ENCODE measurements around the gene SHROOM3.
A peak's percentile ranks its signal among the peaks of the same experiment; 100 is the strongest.
"Not testable (repeated sequence)": the region's sequence is repeated elsewhere in the genome, so short reads cannot be mapped to it uniquely, and the experiment has no call there.

SHROOM3 gene

DNA sequence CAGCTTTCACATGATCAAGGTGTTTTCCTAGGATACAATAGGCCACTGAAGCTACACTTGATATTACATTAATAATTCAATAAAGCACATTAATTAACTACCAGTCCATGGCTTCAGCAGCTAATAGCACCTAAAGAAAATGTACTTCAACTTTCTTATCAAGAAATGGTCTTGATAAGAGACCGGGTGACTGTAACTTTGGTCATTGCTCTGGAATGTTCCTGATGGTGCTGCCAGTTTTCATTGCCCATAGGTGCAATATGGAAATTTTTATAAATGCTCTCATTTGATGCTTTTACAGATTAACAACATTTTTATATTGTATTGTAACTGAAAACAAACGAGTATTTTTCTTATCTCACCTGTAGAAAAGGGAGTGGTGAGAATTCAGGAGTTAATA is 165.4 kb downstream of the SHROOM3 start:
- no peak for DNase-seq

DNA sequence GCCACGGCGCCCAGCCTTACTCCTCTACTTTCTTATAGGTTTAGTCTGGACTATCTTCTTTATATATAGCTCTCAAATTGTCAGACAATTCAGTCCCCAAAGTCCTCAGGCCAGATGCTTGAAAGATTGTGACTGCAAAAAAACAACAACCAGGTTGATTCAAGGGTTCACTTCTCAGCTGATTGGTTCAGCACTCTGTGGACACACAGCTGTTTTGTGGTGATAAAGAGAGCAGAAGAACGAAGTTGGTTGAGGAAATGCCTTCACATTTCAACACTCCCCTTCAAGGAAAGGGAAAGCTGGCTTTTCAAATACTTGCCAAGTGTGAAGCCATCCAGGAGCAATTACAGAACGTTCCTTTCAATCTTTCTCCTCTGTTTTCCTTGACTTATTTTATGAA is 166.8 kb downstream of the SHROOM3 start:
- no peak for DNase-seq

DNA sequence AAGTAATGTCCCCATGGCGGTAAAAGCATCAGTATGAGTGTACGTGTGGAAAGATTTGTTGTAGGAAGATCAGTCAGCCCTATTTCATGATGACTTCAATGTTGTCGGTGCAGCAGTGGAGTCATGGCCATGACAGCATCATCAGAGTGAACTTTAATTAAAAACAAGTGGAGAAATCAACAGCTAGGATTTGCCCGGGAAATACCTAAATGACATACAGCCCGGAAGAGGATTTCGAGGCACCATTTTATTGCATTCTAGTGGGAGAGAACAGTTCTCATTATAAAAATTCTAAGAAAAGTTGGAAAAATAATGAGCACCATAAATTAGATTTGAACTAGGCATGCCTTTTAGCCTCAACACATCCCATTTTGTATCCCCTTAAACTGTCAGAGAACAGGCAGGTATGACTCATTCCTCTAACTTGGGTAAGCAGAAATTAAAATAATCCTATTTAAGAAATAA is 170.1 kb downstream of the SHROOM3 start:
- no peak for DNase-seq

DNA sequence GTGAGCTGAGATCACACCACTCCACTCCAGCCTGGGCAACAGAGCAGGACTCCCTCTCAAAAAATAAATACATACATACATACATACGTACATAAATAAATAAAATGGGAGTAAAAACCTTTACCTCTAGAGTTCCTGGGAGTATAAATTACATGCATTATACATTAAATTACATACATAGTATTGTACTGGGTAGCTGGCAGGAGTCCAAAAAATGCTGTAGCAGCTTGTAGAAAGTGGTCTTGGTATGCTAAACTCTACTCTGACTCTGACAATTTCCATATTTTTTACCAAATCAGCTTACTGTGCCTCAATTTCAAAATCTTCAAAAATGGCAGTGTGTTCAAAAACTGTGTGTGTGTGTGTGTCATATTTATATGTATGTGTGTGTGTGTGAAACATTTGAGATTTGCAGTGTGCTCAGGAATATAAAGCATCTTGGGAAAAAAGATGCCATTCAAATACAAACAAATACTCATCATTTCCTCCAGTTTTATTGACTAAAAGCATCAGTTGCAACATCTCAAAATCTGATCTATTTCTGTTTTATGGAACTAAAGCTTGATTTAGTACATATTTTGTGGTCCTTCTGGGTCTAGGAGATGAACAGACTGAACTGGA is 171.7 kb downstream of the SHROOM3 start:
- no peak for DNase-seq

DNA sequence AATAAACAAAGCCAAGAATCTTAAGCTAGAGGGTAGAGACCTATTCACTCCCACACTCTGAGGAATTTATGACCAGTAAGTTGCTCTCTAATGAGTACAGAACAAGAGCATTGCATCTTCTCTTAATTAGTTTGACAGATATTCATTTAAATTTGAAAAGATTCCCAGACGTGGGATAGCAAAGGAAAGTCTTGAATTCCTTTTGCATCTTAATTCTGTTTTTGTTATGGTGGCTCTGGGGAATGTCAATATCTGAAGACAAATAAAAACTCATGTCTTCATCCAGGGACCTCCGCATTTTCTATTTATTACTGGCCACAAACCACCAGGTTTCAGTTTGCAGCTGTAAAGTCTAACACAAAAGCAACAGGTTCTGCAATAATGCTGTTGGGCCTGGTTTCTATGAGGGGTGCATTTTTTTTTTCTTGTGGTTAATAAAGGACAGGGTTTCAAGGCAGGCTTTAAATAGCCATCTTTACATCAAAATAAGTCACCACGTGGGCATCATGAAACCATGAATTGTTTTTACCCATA is 172.3 kb downstream of the SHROOM3 start:
- DNase-seq = no peak

- no peak for DNase-seq
These were observed 172.8 kb downstream of the SHROOM3 start for GRCh38 chr4:76607846-76608245.

GRCh38 chr4:76608549-76608948 is 173.5 kb downstream of the SHROOM3 start:
- DNase-seq = not testable (repeated sequence)

DNA sequence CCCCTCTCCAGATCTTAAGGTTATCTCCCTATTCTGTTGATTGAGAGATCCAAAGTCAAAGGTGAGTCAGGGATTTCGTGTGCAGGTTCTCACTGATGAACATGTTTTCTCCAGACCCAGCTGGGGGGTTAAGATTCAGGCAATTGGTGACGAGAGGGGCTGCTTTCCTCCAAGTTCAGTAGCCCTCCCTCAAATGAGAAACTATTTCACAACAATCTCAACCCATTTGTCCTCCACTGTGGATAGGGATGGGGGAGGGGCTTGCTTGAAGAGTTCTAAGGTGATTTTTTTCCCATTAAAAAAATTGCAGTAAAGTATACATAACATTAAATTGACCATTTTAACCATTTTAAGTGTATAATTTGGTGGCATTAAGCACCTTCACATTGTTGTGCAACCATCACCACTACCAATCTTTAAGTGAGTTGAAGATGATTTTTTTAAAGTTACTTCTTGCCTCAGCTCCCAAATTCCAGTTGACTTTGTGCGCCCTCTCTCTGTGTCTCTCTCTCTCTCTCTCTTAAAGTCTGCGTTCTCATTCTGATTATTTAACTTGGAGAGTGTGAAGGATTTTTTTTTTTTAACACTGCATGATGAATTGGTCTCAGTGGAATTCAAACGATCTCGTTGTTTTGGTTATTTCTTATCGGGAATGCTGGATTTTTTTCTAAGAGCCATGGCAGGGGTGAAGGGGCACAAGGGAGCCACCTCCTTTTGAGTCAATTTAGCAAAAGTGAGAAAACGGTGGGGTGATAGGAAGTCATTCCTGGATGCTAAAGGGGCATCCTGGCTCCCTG is 175.9 kb downstream of the SHROOM3 start:
- no peak for DNase-seq

DNA sequence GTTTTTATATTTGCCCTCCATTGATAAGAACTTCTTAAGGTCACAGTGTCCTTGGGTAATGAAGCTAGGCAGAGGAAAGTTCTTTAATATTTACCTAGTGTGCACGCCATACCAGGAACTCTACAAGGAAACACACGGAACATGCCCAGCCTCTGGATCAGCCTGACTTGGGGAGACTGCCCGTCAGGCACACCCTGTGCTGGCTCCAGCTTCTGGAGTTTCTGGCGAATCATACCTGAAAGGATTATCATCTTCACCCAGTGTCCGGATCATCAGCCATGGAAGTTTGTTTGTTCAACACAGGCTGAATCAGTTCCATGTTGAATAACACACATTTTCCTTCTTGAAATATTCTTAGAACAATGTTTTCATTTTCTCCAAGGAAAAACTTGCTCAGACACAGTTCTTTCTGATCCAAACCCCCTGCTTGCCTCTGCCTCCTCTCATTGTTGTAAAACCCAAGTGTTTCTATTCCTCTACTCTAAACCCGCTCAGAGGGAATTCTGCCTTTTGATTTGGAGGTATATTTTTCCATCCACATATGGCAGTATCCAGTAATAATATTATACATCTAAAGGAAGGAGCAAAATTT is 176.7 kb downstream of the SHROOM3 start:
- DNase-seq = no peak

GRCh38 chr4:76614589-76614988 is 179.6 kb downstream of the SHROOM3 start:
- no peak for DNase-seq

DNA sequence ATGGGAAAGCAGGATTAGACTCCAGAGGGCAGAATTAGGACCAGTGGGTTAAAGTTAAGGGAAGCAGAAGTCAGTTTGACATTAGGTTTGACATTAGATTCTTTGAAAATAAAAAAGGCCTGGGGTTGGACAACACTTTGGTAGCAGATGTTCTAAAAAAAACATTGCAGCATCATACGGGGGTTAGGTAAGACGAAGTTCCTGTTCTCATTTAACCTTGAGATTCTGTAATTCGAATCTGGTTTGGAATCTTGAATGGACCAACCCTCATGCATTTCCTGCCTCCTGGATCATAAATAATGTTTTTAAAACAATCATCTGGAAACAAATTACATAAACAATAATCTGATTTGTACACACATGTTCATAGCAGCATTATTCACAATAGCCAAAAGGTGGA is 181.0 kb downstream of the SHROOM3 start:
- DNase-seq = no peak

GRCh38 chr4:76616526-76616925 is 181.5 kb downstream of the SHROOM3 start:
- DNase-seq = no peak

DNA sequence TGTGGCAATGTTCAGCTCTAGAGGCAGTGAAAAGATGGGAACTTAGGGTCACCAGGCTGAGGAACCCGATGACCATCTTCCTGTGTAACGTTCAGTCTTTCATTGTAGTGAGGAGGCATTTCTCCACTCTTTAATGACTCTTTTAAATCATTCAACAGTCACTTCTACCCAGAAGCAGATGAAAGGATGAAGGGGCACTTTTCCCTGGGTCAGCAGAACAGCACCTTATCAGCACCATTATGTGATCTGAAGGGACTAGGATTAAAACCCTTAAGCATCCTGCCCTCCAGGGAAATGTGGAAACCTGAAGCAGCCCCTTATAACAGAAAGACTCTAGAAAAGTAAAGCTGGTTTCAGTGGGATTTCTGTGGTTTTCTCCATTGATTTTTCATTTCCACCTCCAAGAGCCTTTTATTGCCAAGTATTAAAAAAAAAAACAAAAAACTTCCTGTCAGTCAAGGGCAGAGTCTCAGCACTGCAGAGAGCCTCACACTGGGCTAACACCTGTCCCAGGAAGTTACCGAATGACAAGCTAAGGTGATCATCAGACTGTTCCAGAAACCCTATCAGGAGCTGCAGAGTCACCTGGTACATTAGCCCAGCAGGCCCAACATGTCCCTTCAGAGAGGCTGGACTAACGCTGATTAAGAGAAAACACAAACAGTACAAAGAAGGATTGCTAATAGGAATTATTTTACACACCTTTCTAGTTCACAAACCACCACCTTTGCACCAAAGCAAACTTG is 185.9 kb downstream of the SHROOM3 start:
- DNase-seq = no peak

- no peak for DNase-seq
These were observed 187.1 kb downstream of the SHROOM3 start for GRCh38 chr4:76622126-76622525.

GRCh38 chr4:76622717-76623116 is 187.7 kb downstream of the SHROOM3 start:
- DNase-seq = no peak

DNA sequence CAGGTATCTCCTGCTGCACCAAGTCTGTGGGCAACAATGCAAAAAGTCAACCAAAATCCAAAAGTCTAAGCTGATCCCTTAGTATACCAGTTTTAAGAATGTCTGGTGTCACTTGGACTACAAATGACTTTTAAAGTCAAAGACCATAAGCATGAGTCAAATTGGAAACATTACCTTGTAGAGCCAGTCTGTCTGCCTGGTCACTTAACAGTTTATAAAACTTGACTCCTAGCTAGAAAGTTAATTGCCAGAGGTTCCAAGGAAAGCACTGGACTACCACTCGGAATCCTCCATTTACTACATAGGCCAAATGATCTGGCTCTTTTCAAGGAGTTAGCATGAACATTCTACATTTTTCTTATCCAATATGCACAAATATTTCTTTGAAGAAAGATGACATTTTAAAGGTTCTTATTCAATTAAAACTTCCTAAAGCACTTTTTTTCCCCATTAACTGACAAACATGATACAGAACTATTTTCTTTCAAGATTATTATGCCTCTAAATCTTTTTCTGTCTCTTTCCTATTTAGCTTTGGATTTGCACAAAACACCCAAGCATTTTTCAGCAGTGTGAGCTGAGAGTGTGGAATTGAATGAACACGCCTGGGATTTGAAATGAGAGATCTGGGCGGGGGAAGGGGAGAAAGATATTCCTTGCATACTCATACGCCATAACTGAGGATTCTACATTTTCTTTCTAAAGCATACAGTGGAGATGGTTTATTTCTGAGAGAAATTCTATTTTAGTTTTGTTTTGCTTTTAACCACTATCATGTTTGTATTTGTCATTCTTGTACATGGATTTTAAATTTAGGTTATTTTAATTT is 188.4 kb downstream of the SHROOM3 start:
- DNase-seq = no peak

- peak in 1 of 2 donors; percentile 6 for DNase-seq
These were observed 189.2 kb downstream of the SHROOM3 start for GRCh38 chr4:76624241-76624681.

GRCh38 chr4:76624931-76625715 is 190.1 kb downstream of the SHROOM3 start:
- DNase-seq = no peak

GRCh38 chr4:76626686-76627465 is 191.8 kb downstream of the SHROOM3 start:
- no peak for DNase-seq

DNA sequence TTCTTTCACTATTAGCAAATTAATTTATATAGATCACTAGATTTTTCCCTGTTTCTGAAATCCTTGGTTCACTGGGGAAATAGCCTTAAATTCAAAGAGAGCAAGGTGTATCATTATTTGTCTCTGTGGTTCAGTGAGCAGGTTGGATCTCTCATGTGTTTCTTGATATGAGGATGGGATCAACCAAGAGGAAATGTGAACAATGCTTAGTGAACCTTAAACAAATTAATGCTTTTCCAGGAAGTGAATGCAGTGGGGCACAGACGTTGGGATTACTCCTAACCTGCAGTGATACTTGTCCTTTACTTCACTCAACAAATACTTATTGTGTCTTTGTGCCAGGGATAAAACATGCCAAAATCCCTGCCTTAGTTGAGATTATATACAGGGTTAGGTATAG is 193.2 kb downstream of the SHROOM3 start:
- no peak for DNase-seq
